IMR-90 (cell line): ENCODE results near the gene EGF. TPM values are rescaled to one million over a fixed set of nuclear protein-coding genes. Genes with fewer than 3 reads are reported as not detected.
A peak's percentile ranks its signal among the peaks of the same experiment; 100 is the strongest.

Experiments used
- ATAC-seq: fragments of 200-7000 bp; cut with Tn5 transposase; 2 replicates; pipeline ENCODE4 v1.9.1; 2020; ENCODE audit warnings: low read depth, mild to moderate bottlenecking, moderate library complexity
- BruUV-seq: library from RNA; stranded (reverse); fragments of 400-500 nt; replicated peaks from 2 replicates; lab custom pipeline; 2021; lab: Mats Ljungman, UMichigan
- CTCF ChIA-PET: fragments of 300-600 bp; formaldehyde crosslinking; extraction: SDS; loops from one replicate; lab custom pipeline; 2021; ENCODE audit warnings: antibody characterized with exemption; lab: Yijun Ruan, JAX
- POLR2A ChIA-PET: fragments of 300-600 bp; sonication (Branson Sonifier 250); formaldehyde crosslinking; loops from one replicate; lab custom pipeline; 2022; ENCODE audit warnings: antibody characterized with exemption; ENCODE audit not compliant: unreplicated experiment; lab: Charles Lee
- DNase-seq: peaks from one replicate; pipeline ENCODE4 v3.0.0; 2013
- H2AFZ ChIP-seq: replicated peaks from 2 replicates; pipeline ENCODE3; 2013; ENCODE audit warnings: low read length, mild to moderate bottlenecking; ENCODE audit not compliant: poor library complexity
- H2AK5ac ChIP-seq: 2 replicates; pipeline ENCODE4 v1.6.1; 2013; ENCODE audit warnings: low read depth, low read length, inconsistent platforms
- H2AK9ac ChIP-seq: replicated peaks from 2 replicates; pipeline ENCODE3; 2013; ENCODE audit warnings: mild to moderate bottlenecking, low read depth, low read length, moderate library complexity; ENCODE audit not compliant: poor library complexity
- H2BK120ac ChIP-seq: 2 replicates; pipeline ENCODE4 v1.6.1; 2013; ENCODE audit warnings: low read depth, low read length, inconsistent platforms
- H2BK15ac ChIP-seq: 3 replicates; pipeline ENCODE4 v1.6.1; 2013; ENCODE audit warnings: low read depth, low read length, inconsistent platforms
- H2BK20ac ChIP-seq: 2 replicates; pipeline ENCODE4 v1.6.1; 2013; ENCODE audit warnings: low read depth, mild to moderate bottlenecking, inconsistent platforms, low read length, moderate library complexity
- H2BK5ac ChIP-seq: 2 replicates; pipeline ENCODE4 v1.6.1; 2013; ENCODE audit warnings: mild to moderate bottlenecking, low read depth, low read length, inconsistent platforms; ENCODE audit not compliant: poor library complexity, severe bottlenecking
- H3K14ac ChIP-seq: replicated peaks from 2 replicates; pipeline ENCODE4 v1.6.1; 2013; ENCODE audit warnings: low read depth, low read length, inconsistent platforms
- H3K18ac ChIP-seq: 2 replicates; pipeline ENCODE4 v1.6.1; 2013; ENCODE audit warnings: low read depth, low read length, control low read depth
- H3K23ac ChIP-seq: 2 replicates; pipeline ENCODE4 v1.6.1; 2013; ENCODE audit warnings: low read depth, low read length, inconsistent platforms
- H3K27ac ChIP-seq: 2 replicates; pipeline ENCODE4 v1.5.1; 2013; ENCODE audit warnings: mild to moderate bottlenecking, control low read depth, low read length; ENCODE audit not compliant: insufficient read depth
- H3K27me3 ChIP-seq: 2 replicates; pipeline ENCODE4 v1.6.1; 2013; ENCODE audit warnings: low read length; ENCODE audit not compliant: control insufficient read depth, insufficient read depth
- H3K36me3 ChIP-seq: 2 replicates; pipeline ENCODE4 v1.6.1; 2013; ENCODE audit warnings: low read length, mixed read lengths; ENCODE audit not compliant: control insufficient read depth, insufficient read depth
- H3K4ac ChIP-seq: 2 replicates; pipeline ENCODE4 v1.6.1; 2013; ENCODE audit warnings: low read depth, low read length, inconsistent platforms
- H3K4me1 ChIP-seq: 2 replicates; pipeline ENCODE4 v1.6.1; 2013; ENCODE audit warnings: low read length, mixed read lengths; ENCODE audit not compliant: control insufficient read depth, insufficient read depth
- H3K4me2 ChIP-seq: 2 replicates; pipeline ENCODE4 v1.6.1; 2013; ENCODE audit warnings: low read depth, mild to moderate bottlenecking, control low read depth, low read length, moderate library complexity
- H3K4me3 ChIP-seq: 2 replicates; pipeline ENCODE4 v1.5.1; 2013; ENCODE audit warnings: low read depth, mild to moderate bottlenecking, control low read depth, low read length, moderate library complexity; ENCODE audit not compliant: insufficient read depth
- H3K56ac ChIP-seq: 2 replicates; pipeline ENCODE4 v1.6.1; 2013; ENCODE audit warnings: low read length, inconsistent platforms; ENCODE audit not compliant: insufficient read depth; ENCODE audit errors: extremely low read depth
- H3K79me1 ChIP-seq, 2 experiments: 2 replicates each; pipeline ENCODE4 v1.6.1; 2013; ENCODE audit warnings: low read length in 2 of 2, inconsistent platforms in 1 of 2, low read depth in 1 of 2
- H3K9ac ChIP-seq: 2 replicates; pipeline ENCODE4 v1.6.1; 2013; ENCODE audit warnings: low read depth, low read length, control low read depth
- H3K9me1 ChIP-seq: 2 replicates; pipeline ENCODE4 v1.6.1; 2013; ENCODE audit warnings: low read length, inconsistent platforms; ENCODE audit not compliant: insufficient read depth
- H3K9me3 ChIP-seq: 2 replicates; pipeline ENCODE4 v1.6.1; 2013; ENCODE audit warnings: low read length; ENCODE audit not compliant: control insufficient read depth, insufficient read depth
- H4K20me1 ChIP-seq: 2 replicates; pipeline ENCODE4 v1.6.1; 2013; ENCODE audit warnings: low read length, inconsistent platforms; ENCODE audit not compliant: insufficient read depth
- H4K5ac ChIP-seq: 2 replicates; pipeline ENCODE4 v1.6.1; 2013; ENCODE audit warnings: mild to moderate bottlenecking, low read depth, low read length, control low read depth
- H4K8ac ChIP-seq, 2 experiments: 2 replicates each; pipeline ENCODE4 v1.6.1; 2013; ENCODE audit warnings: low read depth in 2 of 2, low read length in 2 of 2, control low read depth in 1 of 2, inconsistent platforms in 1 of 2
- H4K91ac ChIP-seq: 2 replicates; pipeline ENCODE4 v1.6.1; 2013; ENCODE audit warnings: low read depth, low read length, inconsistent platforms; ENCODE audit not compliant: insufficient read depth
- CEBPB ChIP-seq: IDR thresholded peaks from 2 replicates; pipeline ENCODE4 v1.6.1; 2012; ENCODE audit warnings: low read depth, low read length, improper control_type of control experiment
- MAFK ChIP-seq: IDR thresholded peaks from 2 replicates; pipeline ENCODE4 v1.6.1; 2012; ENCODE audit warnings: low read depth, low read length, improper control_type of control experiment
- MAZ ChIP-seq: IDR thresholded peaks from 2 replicates; pipeline ENCODE4 v1.6.1; 2012; ENCODE audit warnings: low read depth, mild to moderate bottlenecking, low read length, improper control_type of control experiment, moderate library complexity, borderline replicate concordance
- NFE2L2 ChIP-seq: fragments of 150-350 bp; IDR thresholded peaks from 2 replicates; pipeline ENCODE4 v1.6.1; 2016; ENCODE audit warnings: low read depth, mild to moderate bottlenecking, low read length
- RFX5 ChIP-seq: IDR thresholded peaks from 2 replicates; pipeline ENCODE4 v1.8.0; 2012; ENCODE audit warnings: low read depth, mild to moderate bottlenecking, low read length, moderate library complexity
- WGBS, 2 experiments: methylation state at CpG; one replicate each; pipeline versions ENCODE4 v1.1.5 to v1.1.7; 2013; ENCODE audit warnings: missing lambda C conversion rate in 2 of 2; ENCODE audit not compliant: insufficient read length in 1 of 2; ENCODE audit errors: extremely low coverage in 2 of 2; 5-methylcytosine and 5-hydroxymethylcytosine counted together
- dilution Hi-C: fragments of 300-500 bp; cut with HindIII; formaldehyde crosslinking; loops from one replicate; pipeline ENCODE4 v1.14.3; 2018; ENCODE audit warnings: low sequenced_read_pairs; ENCODE audit not compliant: unreplicated experiment
- in situ Hi-C: fragments of 300-500 bp; cut with MboI; formaldehyde crosslinking; loops from 3 replicates; pipeline ENCODE4 v1.14.3; 2019; ENCODE audit warnings: low sequenced_read_pairs, inconsistent platforms, mixed read lengths
- intact Hi-C: fragments of 100-400 bp; cut with micrococcal nuclease; formaldehyde crosslinking; loops from 2 replicates; pipeline ENCODE4 v1.10.0; 2022
- polyA plus RNA-seq, 3 experiments: library from polyadenylated mRNA; depleted of rRNA; stranded (reverse); fragments of >200 nt; gene quantifications; 2 replicates each; pipeline ENCODE4 v1.2.3, GENCODE V29; 2012; ENCODE audit warnings: low replicate concordance in 1 of 3
- total RNA-seq: library from RNA; depleted of rRNA; stranded (reverse); fragments of >200 nt; gene quantifications from 2 replicates; pipeline ENCODE4 v1.2.3, GENCODE V29; 2012

Gene EGF
- total and polyA plus RNA-seq, 2 of the 4 experiments (the other 2 are of a cell fraction): 1.7 to 2.2 TPM

DNA sequence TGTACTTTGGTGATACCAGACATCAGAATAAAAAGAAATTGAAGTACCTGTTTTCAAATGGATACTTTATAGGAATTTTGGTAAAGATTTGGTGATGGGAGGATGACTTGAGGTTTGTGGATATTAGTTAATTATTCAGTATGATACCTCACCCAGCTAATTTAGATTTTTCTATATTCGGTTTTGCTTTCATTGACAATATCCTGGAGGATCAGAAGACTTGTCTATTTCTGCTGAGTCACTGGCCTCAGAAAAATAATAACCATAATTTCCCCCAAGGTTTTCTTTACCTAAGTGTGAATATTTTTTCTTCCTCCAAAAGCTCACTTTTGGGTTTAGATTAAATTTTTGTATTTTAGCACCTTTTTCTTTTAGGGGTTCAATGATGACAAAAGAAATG, 100.2 kb downstream of the EGF start:
- H3K36me3 ChIP-seq: no peaks in the 10 kb centered on the region
- in situ Hi-C loops: loop anchor here (25.0 kb wide), 1 partner anchor 299 kb away; no protein-coding TSS in a partner anchor
- H3K4me3 ChIP-seq: no peak overlapping the region
- H3K9ac ChIP-seq: no peak overlapping the region
- H3K9me1 ChIP-seq: no peaks in the 10 kb centered on the region
- CTCF ChIA-PET: interaction anchor here (1.2 kb wide), 1 partner anchor 8 kb away, joined by 3 read pairs; no protein-coding TSS in a partner anchor
- H3K4me2 ChIP-seq: no peak overlapping the region
- no peak overlapping the region for H3K18ac ChIP-seq
- H2BK20ac ChIP-seq: no peak overlapping the region
- H3K79me1 ChIP-seq: no peaks in the 10 kb centered on the region
- no peak for DNase-seq
- ATAC-seq: no peak
- no peak overlapping the region for H3K27ac ChIP-seq
- no peaks in the 10 kb centered on the region for H4K20me1 ChIP-seq
- H2BK5ac ChIP-seq: no peak overlapping the region
- no peak overlapping the region for H2AK9ac ChIP-seq
- H3K14ac ChIP-seq: no peak overlapping the region
- H3K27me3 ChIP-seq: no peaks in the 10 kb centered on the region
- no peak overlapping the region for H2BK120ac ChIP-seq
- no peaks in the 10 kb centered on the region for H3K9me3 ChIP-seq
- BruUV-seq: no TSS peak
- no peak overlapping the region for H4K91ac ChIP-seq
- no peak overlapping the region for H2AFZ ChIP-seq
- no peaks in the 10 kb centered on the region for H3K4me1 ChIP-seq
- no peak overlapping the region for H3K56ac ChIP-seq
- no peak overlapping the region for H2BK15ac ChIP-seq
- no peak overlapping the region for H3K23ac ChIP-seq
- intact Hi-C loops: no loop called here
- dilution Hi-C loops: no loop called here
- no peak overlapping the region for H2AK5ac ChIP-seq
- no peak overlapping the region for H4K5ac ChIP-seq
- H4K8ac ChIP-seq: no peak overlapping the region
- no CpG with 5 or more reads among the region's 1 CpG for WGBS, 2 experiments
- H3K4ac ChIP-seq: no peak overlapping the region
- POLR2A ChIA-PET: no interaction called here
- TF ChIP-seq RFX5: no peak
- no peak for TF ChIP-seq CEBPB
- TF ChIP-seq MAFK: 0 out of 2 replicates have a peak, but pooled peaks have one; percentile 26
- peak; percentile 85 for TF ChIP-seq NFE2L2
- TF ChIP-seq MAZ: no peak
